Endodermal cell (in vitro differentiated cells): ENCODE results near the gene SIN3B. TPM values are rescaled to one million over a fixed set of nuclear protein-coding genes. Genes with fewer than 3 reads are reported as not detected.

Experiments
- DNase-seq: peaks from one replicate; pipeline ENCODE4 v3.0.0-alpha.2; 2017
- H3K27ac ChIP-seq: 2 replicates; pipeline ENCODE4 v1.5.1; 2013; ENCODE audit warnings: mild to moderate bottlenecking, low read depth, low read length, moderate library complexity
- H3K27me3 ChIP-seq: 2 replicates; pipeline ENCODE4 v1.6.1; 2013; ENCODE audit warnings: mild to moderate bottlenecking, low read length, moderate library complexity; ENCODE audit not compliant: insufficient read depth, control insufficient read depth, poor library complexity, severe bottlenecking
- H3K36me3 ChIP-seq: 2 replicates; pipeline ENCODE4 v1.7.0; 2013; ENCODE audit warnings: mild to moderate bottlenecking, low read length, moderate library complexity; ENCODE audit not compliant: control insufficient read depth, insufficient read depth
- H3K4me1 ChIP-seq: one replicate; pipeline ENCODE4 v1.7.0; 2013; ENCODE audit warnings: low read length; ENCODE audit not compliant: control insufficient read depth, insufficient read depth
- H3K4me3 ChIP-seq: 2 replicates; pipeline ENCODE4 v1.5.1; 2013; ENCODE audit warnings: mild to moderate bottlenecking, low read length, moderate library complexity
- H3K9ac ChIP-seq: 2 replicates; pipeline ENCODE4 v1.6.1; 2013; ENCODE audit warnings: mild to moderate bottlenecking, low read length, moderate library complexity; ENCODE audit not compliant: poor library complexity, severe bottlenecking; ENCODE audit errors: extremely low read depth
- H3K9me3 ChIP-seq: 2 replicates; pipeline ENCODE4 v1.6.1; 2013; ENCODE audit warnings: mild to moderate bottlenecking, low read length, moderate library complexity; ENCODE audit not compliant: control insufficient read depth
- H3K27ac Mint-ChIP-seq: 2 replicates; pipeline ENCODE4 v1.8.0; 2020; ENCODE audit warnings: mixed read lengths
- H3K27me3 Mint-ChIP-seq: 2 replicates; pipeline ENCODE4 v1.8.0; 2021; ENCODE audit warnings: mild to moderate bottlenecking, mixed read lengths; ENCODE audit not compliant: insufficient read depth
- H3K36me3 Mint-ChIP-seq: 2 replicates; pipeline ENCODE4 v1.8.0; 2020; ENCODE audit warnings: low read depth, mixed read lengths
- H3K4me1 Mint-ChIP-seq: 2 replicates; pipeline ENCODE4 v1.8.0; 2020; ENCODE audit warnings: mixed read lengths
- H3K4me3 Mint-ChIP-seq: 2 replicates; pipeline ENCODE4 v1.8.0; 2020; ENCODE audit warnings: mild to moderate bottlenecking, moderate library complexity, mixed read lengths
- H3K9me3 Mint-ChIP-seq: 2 replicates; pipeline ENCODE4 v1.8.0; 2020; ENCODE audit warnings: mild to moderate bottlenecking, mixed read lengths
- CTCF ChIP-seq: fragments of 200-600 bp; sonication (generic); conservative IDR thresholded peaks from 2 replicates; pipeline ENCODE4 v1.5.0; 2021; ENCODE audit warnings: antibody characterized with exemption, mild to moderate bottlenecking
- WGBS, 2 experiments: methylation state at CpG; one replicate each; pipeline versions ENCODE4 v1.1.5 to v1.1.7; 2013; ENCODE audit warnings: missing lambda C conversion rate in 2 of 2, mixed read lengths in 1 of 2; ENCODE audit not compliant: insufficient coverage in 1 of 2, insufficient read length in 1 of 2; 5-methylcytosine and 5-hydroxymethylcytosine counted together
- total RNA-seq, 2 donors: library from RNA; stranded (reverse); fragmentation: NEBNext Ultra II Directional in 1 of 2; extraction: Animal tissue kit (Norgen Biotek cat#: 25700) in 1 of 2; gene quantifications; 2 replicates in 1 of 2; 3 replicates in 1 of 2; pipeline ENCODE4 v1.2.1, GENCODE V29; 2021

Gene SIN3B
- total RNA-seq, 2 donors from 2014 or later = 68.0 to 78.4 TPM

GRCh38 chr19:16888629-16889365 lies 59.6 kb downstream of the SIN3B start, which contains the start of gene F2RL3:
Gene F2RL3, plus strand, starts transcription at chr19:16888999. Its CDS starts 191 bp downstream, at chr19:16889190.
- H3K27me3 ChIP-seq = no peaks in the 10 kb centered on the region
- no peak for DNase-seq
- 90 to 98% methylated on average over 11 to 30 of the region's 31 CpGs for WGBS, 2 experiments

GRCh38 chr19:16889366-16889882 lies 60.2 kb downstream of the SIN3B start:
- Mint-ChIP-seq H3K27me3 (no peaks in the 10 kb centered on the region), H3K9me3 (no peaks in the 10 kb centered on the region), H3K4me1 (no peaks in the 10 kb centered on the region), H3K27ac (no peak overlapping the region), H3K4me3 (no peak overlapping the region), H3K36me3 (no peaks in the 10 kb centered on the region)
- Histone ChIP-seq H3K9ac (no peak overlapping the region), H3K36me3 (no peaks in the 10 kb centered on the region), H3K27ac (no peak overlapping the region), H3K4me1 (no peaks in the 10 kb centered on the region), H3K4me3 (no peak overlapping the region), H3K9me3 (no peaks in the 10 kb centered on the region), H3K27me3 (no peaks in the 10 kb centered on the region)
- DNase-seq = no peak
- no peak for TF ChIP-seq CTCF
- WGBS, 2 experiments = 94% methylated on average over 9 to 22 of the region's 22 CpGs

More at GRCh38 chr19:16888629-16889365, 59.6 kb downstream of the SIN3B start, which contains the start of gene F2RL3:
- TF ChIP-seq CTCF = no peak
- no peak within 1 kb of the TSS for H3K4me3 ChIP-seq
- H3K36me3 ChIP-seq = no peaks in the 10 kb centered on the region
- H3K4me1 Mint-ChIP-seq = no peaks in the 10 kb centered on the region
- H3K9me3 Mint-ChIP-seq = no peaks in the 10 kb centered on the region
- H3K4me1 ChIP-seq = no peaks in the 10 kb centered on the region
- H3K27ac Mint-ChIP-seq = no peak within 1 kb of the TSS
- H3K9ac ChIP-seq = no peak within 1 kb of the TSS
- H3K4me3 Mint-ChIP-seq = no peak within 1 kb of the TSS
- H3K27me3 Mint-ChIP-seq = no peaks in the 10 kb centered on the region
- no peak within 1 kb of the TSS for H3K27ac ChIP-seq
- H3K9me3 ChIP-seq = no peaks in the 10 kb centered on the region
- no peaks in the 10 kb centered on the region for H3K36me3 Mint-ChIP-seq

- H3K4me1 ChIP-seq = no peaks in the 10 kb centered on the region
- Mint-ChIP-seq H3K4me3 (no peak overlapping the region), H3K27ac (no peak overlapping the region), H3K36me3 (no peaks in the 10 kb centered on the region), H3K4me1 (no peaks in the 10 kb centered on the region), H3K9me3 (no peaks in the 10 kb centered on the region), H3K27me3 (no peaks in the 10 kb centered on the region)
- no peaks in the 10 kb centered on the region for H3K27me3 ChIP-seq
- no peak overlapping the region for H3K4me3 ChIP-seq
- H3K9me3 ChIP-seq = no peaks in the 10 kb centered on the region
- H3K27ac ChIP-seq = no peak overlapping the region
- TF ChIP-seq CTCF = no peak
- no peaks in the 10 kb centered on the region for H3K36me3 ChIP-seq
- DNase-seq = no peak
- no peak overlapping the region for H3K9ac ChIP-seq
- 96 to 97% methylated on average over 43 to 48 of the region's 48 CpGs for WGBS, 2 experiments
Observed at GRCh38 chr19:16889883-16890460, 60.8 kb downstream of the SIN3B start.
